ENCODE results near the gene KCNA1. TPM values are rescaled to one million over a fixed set of nuclear protein-coding genes. Genes with fewer than 3 reads are reported as not detected.
"Not testable (repeated sequence)": the region's sequence is repeated elsewhere in the genome, so short reads cannot be mapped to it uniquely, and the experiment has no call there.

KCNA1 gene
- total RNA-seq, result 1 to 10 TPM in 1 of 8 experiments, under 1 TPM in 6, not detected in 1; under 0.01 to 1.5 (median 0.10) TPM

DNA sequence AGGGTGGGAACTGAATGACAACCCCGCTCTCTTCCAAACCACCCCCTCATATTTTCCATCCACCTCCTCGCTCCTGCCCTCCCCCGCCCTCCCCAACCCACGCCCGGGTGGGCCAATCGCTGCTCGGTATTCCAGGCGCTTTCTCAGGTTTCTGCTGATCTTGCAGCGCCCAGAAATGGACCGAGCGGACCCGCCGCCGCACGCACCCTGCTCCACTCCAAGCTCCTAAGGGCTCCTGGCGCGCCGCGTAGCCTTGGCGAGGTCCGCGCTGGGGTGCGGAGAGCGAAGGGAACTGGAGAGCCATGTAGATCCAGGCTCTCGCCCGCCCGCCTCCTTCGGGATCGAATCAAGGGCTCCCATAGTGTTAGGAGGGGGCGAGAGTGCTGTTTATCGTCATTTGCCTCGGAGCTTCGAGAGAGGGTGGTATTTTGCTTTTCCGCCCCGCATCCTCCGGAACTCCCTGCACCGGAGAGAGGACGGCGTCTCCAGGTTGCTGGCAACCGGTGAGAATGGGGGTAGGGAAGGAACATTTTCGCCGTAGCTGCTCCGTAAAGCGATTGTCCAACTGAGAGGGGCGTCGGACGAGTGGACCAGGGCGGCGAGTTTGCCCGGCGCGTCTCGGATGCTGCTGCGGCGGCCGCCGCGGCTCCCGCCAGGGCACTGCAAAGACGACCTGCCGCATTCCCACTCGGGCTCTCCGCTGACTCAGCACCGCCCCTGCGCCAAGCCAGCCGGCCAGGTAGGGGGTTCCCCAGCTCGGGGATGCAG, at the start of gene KCNA1:
Gene KCNA1, plus strand, starts transcription at position 172 of the 768 bp plus-strand sequence. CDS start 1,474 bp downstream, outside the sequence.
- Histone ChIP-seq H3K27ac (no peak within 1 kb of the TSS), H3K4me3 (peak within 1 kb of the TSS; percentile 20 to 37 (median 29)), H3K4me1 (replicated peaks in 1 of 2) (peaks cover 8 to 19% of the 10 kb centered on the region in 2 donors)
- 0 to 7% (median 0%) methylated on average over 1 to 22 of the region's 67 CpGs; no CpG with 5 or more reads in 7 of the 10 experiments for WGBS, 10 experiments
- peak in 7 of 8 experiments; percentile 23 to 67 (median 50) for ATAC-seq (replicated peaks in 6 of 8)
- in situ Hi-C loops (cut with MboI; ENCODE audit: low pct_unique_long_range_greater_than_20kb in 2 of 9, low sequenced_read_pairs in 9 of 9, unreplicated experiment in 9 of 9), result no loop called here

DNA sequence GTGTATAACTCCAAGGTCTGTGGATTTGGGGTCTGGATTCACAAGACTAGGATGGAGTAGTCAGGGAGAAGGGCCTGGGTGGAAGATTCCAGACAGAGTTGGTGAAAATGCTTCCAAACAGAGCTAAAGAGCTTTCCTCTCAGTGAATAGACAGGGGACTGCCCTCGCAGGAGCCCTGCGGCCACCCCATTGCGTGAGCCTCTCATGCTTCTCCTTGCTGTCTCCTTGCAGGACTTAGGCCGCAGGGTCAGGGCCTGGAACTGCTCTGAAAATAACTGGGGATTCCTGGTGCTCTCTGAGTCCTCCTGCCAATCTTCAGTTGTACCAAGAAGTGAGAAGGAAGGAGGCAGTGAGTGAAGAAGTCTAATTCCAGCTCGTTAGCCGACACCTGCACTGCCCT, 49.0 kb upstream of the KCNA1 start:
- Histone ChIP-seq H3K4me1 (replicated peaks in 1 of 2) (peaks cover 12 to 21% of the 10 kb centered on the region in 2 donors), H3K4me3 (no peak overlapping the region), H3K27ac (no peak overlapping the region)
- no CpG with 5 or more reads among the region's 6 CpGs for WGBS, 10 experiments
- peak in 3 of 8 experiments; percentile 61 to 69 (median 69) for ATAC-seq (replicated peaks in 6 of 8)
- in situ Hi-C loops (cut with MboI; ENCODE audit: low pct_unique_long_range_greater_than_20kb in 2 of 9, low sequenced_read_pairs in 9 of 9, unreplicated experiment in 9 of 9), result loop anchor here in 6 of 9 experiments (10.0 to 25.0 kb wide), 2 partner anchors 144 to 152 kb away; no protein-coding TSS in a partner anchor

DNA sequence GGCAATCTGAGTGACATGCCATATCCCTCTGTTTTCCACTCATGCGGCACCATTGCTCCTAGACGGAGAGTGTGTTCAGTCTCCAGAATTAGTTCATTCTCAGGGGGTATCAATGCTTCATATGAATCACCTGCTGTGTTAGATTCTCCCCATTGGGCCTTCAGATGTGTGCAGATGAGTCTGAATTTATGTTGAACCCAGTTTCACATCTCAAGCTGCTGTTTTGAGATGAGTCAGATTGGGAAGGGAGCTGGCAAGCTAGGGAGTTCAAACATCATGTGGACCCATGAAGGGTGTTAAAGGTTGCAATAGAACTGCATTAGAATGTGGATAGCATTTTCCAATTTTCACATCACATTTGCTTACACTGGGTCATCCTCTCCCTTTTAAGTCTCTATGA, 46.9 kb upstream of the KCNA1 start:
- no peak for ATAC-seq (replicated peaks in 6 of 8)
- H3K4me1 ChIP-seq (replicated peaks in 1 of 2), result peaks cover 12 to 20% of the 10 kb centered on the region in 2 donors
- H3K27ac ChIP-seq, result no peak overlapping the region
- H3K4me3 ChIP-seq, result no peak overlapping the region
- WGBS, 10 experiments, result 60 to 100% (median 67%) methylated on average over 1 to 2 of the region's 2 CpGs; no CpG with 5 or more reads in 5 of the 10 experiments
- in situ Hi-C loops (cut with MboI; ENCODE audit: low pct_unique_long_range_greater_than_20kb in 2 of 9, low sequenced_read_pairs in 9 of 9, unreplicated experiment in 9 of 9), result loop anchor here in 6 of 9 experiments (10.0 to 25.0 kb wide), 2 partner anchors 142 to 149 kb away; no protein-coding TSS in a partner anchor

DNA sequence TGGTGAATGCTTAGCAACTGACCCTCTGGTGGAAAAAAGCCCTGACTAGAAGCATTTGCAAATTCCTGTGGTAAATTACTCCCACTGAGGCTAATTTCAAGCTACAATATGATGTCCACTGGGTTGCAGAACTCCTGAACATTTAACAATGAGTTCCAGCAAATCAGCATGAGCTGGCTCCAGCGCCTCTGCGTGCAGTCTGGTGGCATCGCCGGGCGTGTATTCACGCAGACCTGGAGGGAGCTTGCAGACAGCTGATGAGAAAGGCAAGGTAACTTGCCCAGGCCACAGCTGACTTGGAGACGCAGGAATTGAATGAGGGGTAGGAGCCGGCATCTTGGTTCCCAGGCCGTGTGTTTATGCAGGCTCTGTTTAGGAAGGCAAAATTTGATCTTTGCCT, 45.1 kb upstream of the KCNA1 start:
- ATAC-seq (replicated peaks in 6 of 8), result no peak
- WGBS, 10 experiments, result 50 to 100% (median 84%) methylated on average over 1 to 6 of the region's 9 CpGs; no CpG with 5 or more reads in 2 of the 10 experiments
- in situ Hi-C loops (cut with MboI; ENCODE audit: low pct_unique_long_range_greater_than_20kb in 2 of 9, low sequenced_read_pairs in 9 of 9, unreplicated experiment in 9 of 9), result loop anchor here in 6 of 9 experiments (10.0 to 25.0 kb wide), 2 partner anchors 140 to 148 kb away; no protein-coding TSS in a partner anchor
- Histone ChIP-seq H3K4me3 (no peak overlapping the region), H3K27ac (no peak overlapping the region), H3K4me1 (replicated peaks in 1 of 2) (peaks cover 5 to 10% of the 10 kb centered on the region in 2 donors)

DNA sequence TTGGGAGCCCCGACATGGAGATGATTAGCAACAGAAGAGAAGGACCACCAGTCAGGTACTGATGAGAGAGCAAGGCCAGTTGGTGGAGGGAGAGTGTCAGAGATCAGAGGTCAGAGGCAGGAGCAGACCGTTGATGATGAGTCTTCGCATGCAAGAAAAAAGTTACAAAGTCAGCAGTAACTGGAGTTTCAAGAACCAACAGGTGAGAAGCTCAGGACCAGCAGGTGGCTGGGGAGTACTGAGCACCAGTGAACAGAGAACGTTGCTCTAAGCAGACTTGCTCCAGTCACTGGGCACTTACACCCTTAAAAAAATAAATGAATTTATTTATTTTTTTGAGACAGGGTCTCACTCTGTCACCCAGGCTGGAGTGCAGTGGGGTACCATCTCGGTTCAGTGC, 44.5 kb upstream of the KCNA1 start:
- no peak for ATAC-seq (replicated peaks in 6 of 8)
- Histone ChIP-seq H3K4me1 (replicated peaks in 1 of 2) (peaks cover 5 to 10% of the 10 kb centered on the region in 2 donors), H3K4me3 (no peak overlapping the region), H3K27ac (no peak overlapping the region)
- 0 to 88% (median 67%) methylated on average over 1 to 4 of the region's 5 CpGs; no CpG with 5 or more reads in 2 of the 10 experiments for WGBS, 10 experiments
- in situ Hi-C loops (cut with MboI; ENCODE audit: low pct_unique_long_range_greater_than_20kb in 2 of 9, low sequenced_read_pairs in 9 of 9, unreplicated experiment in 9 of 9), result loop anchor here in 6 of 9 experiments (10.0 to 25.0 kb wide), 2 partner anchors 140 to 147 kb away; no protein-coding TSS in a partner anchor

DNA sequence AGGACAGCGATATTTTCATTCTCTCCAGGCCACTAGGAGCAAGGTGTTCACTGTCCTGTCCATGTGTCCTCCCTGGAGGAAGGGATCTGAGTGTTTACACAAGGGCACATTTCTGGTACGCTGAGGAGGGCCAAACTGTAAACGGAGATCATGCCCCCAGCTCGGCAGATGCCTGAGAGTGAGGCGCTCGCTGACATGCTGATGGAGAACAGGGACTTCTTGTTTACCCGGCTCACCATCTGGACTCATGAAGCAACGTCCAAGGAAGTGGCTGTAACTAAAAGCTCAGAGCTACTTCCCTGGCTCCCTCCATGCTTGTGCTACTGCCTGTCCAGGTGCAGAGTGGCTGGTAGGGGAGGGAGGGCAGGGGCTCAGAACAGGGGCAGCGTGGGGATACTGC, 43.4 kb upstream of the KCNA1 start:
- H3K4me1 ChIP-seq (replicated peaks in 1 of 2), result no peaks in the 10 kb centered on the region
- ATAC-seq (replicated peaks in 6 of 8), result no peak
- WGBS, 10 experiments, result 14 to 100% (median 63%) methylated on average over 1 to 8 of the region's 9 CpGs; no CpG with 5 or more reads in 4 of the 10 experiments
- H3K4me3 ChIP-seq, result no peak overlapping the region
- in situ Hi-C loops (cut with MboI; ENCODE audit: low pct_unique_long_range_greater_than_20kb in 2 of 9, low sequenced_read_pairs in 9 of 9, unreplicated experiment in 9 of 9), result loop anchor here in 6 of 9 experiments (10.0 to 25.0 kb wide), 2 partner anchors 139 to 146 kb away; no protein-coding TSS in a partner anchor
- H3K27ac ChIP-seq, result no peak overlapping the region

DNA sequence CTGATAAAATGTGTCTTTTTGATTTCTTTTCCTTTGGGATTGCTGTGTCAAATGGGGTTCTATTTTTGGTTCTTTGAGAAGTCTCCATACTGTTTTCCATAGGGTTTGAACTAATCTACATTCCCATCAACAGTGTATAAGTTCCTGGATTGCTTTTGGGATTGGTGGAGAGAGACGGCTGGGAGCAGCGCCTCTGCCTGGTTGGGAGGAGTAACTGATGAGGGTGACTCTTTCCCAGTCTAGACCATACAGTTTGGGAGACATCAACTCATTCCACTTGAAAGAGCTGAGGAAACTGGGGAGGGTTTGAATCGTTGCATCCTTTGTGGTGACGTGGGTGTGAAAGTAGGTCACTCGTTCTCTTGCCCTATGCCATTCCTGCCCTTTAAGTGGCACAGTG, 42.3 kb upstream of the KCNA1 start:
- no peaks in the 10 kb centered on the region for H3K4me1 ChIP-seq (replicated peaks in 1 of 2)
- H3K27ac ChIP-seq, result no peak overlapping the region
- ATAC-seq (replicated peaks in 6 of 8), result no peak
- in situ Hi-C loops (cut with MboI; ENCODE audit: low pct_unique_long_range_greater_than_20kb in 2 of 9, low sequenced_read_pairs in 9 of 9, unreplicated experiment in 9 of 9), result loop anchor here in 6 of 9 experiments (10.0 to 25.0 kb wide), 2 partner anchors 137 to 145 kb away; no protein-coding TSS in a partner anchor
- 10 to 94% (median 59%) methylated on average over 2 to 3 of the region's 5 CpGs; no CpG with 5 or more reads in 4 of the 10 experiments for WGBS, 10 experiments
- no peak overlapping the region for H3K4me3 ChIP-seq

DNA sequence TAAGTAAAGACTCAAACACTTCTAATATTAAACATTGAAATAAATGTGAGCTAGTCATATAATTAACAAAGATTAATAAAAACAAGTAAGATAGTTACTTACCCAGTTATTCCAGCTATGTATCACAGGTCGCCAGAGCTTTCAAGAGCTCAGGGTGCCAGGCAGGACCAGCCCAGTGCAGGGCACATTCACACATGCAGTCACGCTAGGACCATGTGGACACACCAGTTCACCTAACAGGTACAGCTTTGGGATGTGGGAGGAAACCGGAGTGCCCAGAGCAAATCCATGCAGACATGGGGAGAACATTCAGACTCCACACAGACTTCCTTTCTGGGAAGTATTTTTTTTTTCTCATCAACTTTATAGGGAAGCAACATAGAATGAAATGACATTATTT, 39.3 kb upstream of the KCNA1 start:
- no peaks in the 10 kb centered on the region for H3K4me1 ChIP-seq (replicated peaks in 1 of 2)
- H3K27ac ChIP-seq, result no peak overlapping the region
- WGBS, 10 experiments, result 17 to 100% (median 75%) methylated on average over 1 to 3 of the region's 3 CpGs; no CpG with 5 or more reads in 2 of the 10 experiments
- no peak overlapping the region for H3K4me3 ChIP-seq
- in situ Hi-C loops (cut with MboI; ENCODE audit: low pct_unique_long_range_greater_than_20kb in 2 of 9, low sequenced_read_pairs in 9 of 9, unreplicated experiment in 9 of 9), result loop anchor here in 3 of 9 experiments (25.0 kb wide), 1 partner anchor 142 kb away; no protein-coding TSS in a partner anchor
- no peak for ATAC-seq (replicated peaks in 6 of 8)

DNA sequence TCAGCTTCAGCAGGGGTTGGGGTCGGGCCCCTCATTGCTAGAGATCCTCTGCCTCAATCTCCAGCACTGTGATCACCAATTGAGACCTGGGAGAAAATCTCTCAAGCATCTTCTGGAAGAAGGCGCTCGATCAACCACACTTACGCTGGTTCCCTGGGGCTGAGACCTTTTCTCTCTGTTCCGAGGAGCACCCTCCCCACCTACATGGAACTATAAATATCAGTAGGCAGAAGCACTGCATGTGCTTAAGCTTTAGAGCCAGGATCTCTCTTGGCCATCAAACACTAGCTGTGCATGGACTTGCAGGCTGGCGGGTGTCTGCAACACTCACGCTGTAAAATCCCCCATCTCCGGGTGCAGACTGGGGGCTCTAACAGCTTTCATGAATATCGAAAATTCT, 38.2 kb upstream of the KCNA1 start:
- 44 to 93% (median 75%) methylated on average over 1 to 5 of the region's 9 CpGs; no CpG with 5 or more reads in 2 of the 10 experiments for WGBS, 10 experiments
- Histone ChIP-seq H3K4me3 (no peak overlapping the region), H3K27ac (no peak overlapping the region), H3K4me1 (replicated peaks in 1 of 2) (no peaks in the 10 kb centered on the region)
- in situ Hi-C loops (cut with MboI; ENCODE audit: low pct_unique_long_range_greater_than_20kb in 2 of 9, low sequenced_read_pairs in 9 of 9, unreplicated experiment in 9 of 9), result loop anchor here in 3 of 9 experiments (25.0 kb wide), 1 partner anchor 141 kb away; no protein-coding TSS in a partner anchor
- ATAC-seq (replicated peaks in 6 of 8), result no peak

DNA sequence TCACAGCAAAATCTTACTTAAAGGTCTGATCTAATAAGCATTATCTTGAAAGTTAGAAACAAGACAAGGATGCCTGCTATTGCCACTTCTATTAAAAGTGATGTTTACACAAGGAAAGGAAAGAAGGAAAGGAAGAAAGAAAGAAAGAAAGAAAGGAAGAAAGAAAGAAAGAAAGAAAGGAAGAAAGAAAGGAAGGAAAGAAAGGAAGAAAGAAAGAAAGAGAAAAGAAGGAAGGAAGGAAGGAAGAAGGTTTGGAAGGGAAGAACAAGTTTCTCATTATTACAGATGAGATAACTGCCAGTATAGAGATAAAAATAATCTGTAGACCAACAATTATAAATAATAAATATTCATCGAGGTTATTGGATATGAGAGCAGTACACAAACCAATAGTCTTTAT, 35.8 kb upstream of the KCNA1 start:
- no peak for ATAC-seq (replicated peaks in 6 of 8)
- in situ Hi-C loops (cut with MboI; ENCODE audit: low pct_unique_long_range_greater_than_20kb in 2 of 9, low sequenced_read_pairs in 9 of 9, unreplicated experiment in 9 of 9), result loop anchor here in 3 of 9 experiments (25.0 kb wide), 1 partner anchor 138 kb away; no protein-coding TSS in a partner anchor
- 10 to 67% (median 43%) methylated on average over 1 of the region's 1 CpG; no CpG with 5 or more reads in 1 of the 10 experiments for WGBS, 10 experiments
- H3K27ac ChIP-seq, result no peak overlapping the region
- no peak overlapping the region for H3K4me3 ChIP-seq
- no peaks in the 10 kb centered on the region for H3K4me1 ChIP-seq (replicated peaks in 1 of 2)

DNA sequence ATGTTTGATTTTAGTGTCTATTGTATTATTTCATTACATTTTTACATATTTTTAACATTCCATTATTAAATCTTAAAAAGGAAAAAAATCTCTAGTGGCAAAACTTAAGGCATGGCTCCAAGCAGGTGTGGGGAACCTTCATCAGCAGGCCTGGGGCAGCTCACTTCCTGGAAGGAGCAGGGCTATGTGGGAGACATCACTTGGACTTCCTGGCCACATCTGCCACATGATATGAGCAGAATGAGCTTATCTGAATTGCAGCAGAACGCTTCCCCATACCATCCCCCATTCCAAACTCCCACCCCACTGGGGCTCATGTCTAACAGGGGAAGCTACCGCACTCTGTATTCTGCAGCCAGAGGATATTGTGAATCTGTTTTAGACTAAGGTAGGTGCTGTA, 35.0 kb upstream of the KCNA1 start:
- 29 to 100% (median 75%) methylated on average over 1 to 2 of the region's 2 CpGs; no CpG with 5 or more reads in 4 of the 10 experiments for WGBS, 10 experiments
- no peaks in the 10 kb centered on the region for H3K4me1 ChIP-seq (replicated peaks in 1 of 2)
- H3K27ac ChIP-seq, result no peak overlapping the region
- in situ Hi-C loops (cut with MboI; ENCODE audit: low pct_unique_long_range_greater_than_20kb in 2 of 9, low sequenced_read_pairs in 9 of 9, unreplicated experiment in 9 of 9), result loop anchor here in 3 of 9 experiments (25.0 kb wide), 1 partner anchor 138 kb away; no protein-coding TSS in a partner anchor
- no peak overlapping the region for H3K4me3 ChIP-seq
- no peak for ATAC-seq (replicated peaks in 6 of 8)

DNA sequence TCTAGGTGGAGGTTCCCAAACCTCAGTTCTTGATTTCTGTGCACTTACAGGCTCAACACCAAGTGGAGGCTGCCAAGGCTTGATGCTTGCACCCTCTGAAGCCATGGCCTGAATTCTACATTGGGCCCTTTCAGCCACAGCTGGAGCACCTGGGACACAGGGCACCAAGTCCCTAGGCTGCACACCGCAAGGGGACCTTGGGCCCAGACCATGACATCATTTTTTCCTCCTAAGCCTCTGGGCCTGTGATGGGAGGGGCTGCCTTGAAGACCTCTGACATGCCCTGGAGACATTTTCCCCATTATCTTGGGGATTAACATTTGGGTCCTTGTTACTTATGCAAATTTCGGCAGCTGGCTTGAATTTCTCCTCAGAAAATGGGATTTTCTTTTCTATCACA, 30.2 kb upstream of the KCNA1 start:
- in situ Hi-C loops (cut with MboI; ENCODE audit: low pct_unique_long_range_greater_than_20kb in 2 of 9, low sequenced_read_pairs in 9 of 9, unreplicated experiment in 9 of 9); H3K4me1 ChIP-seq (replicated peaks in 1 of 2); H3K27ac ChIP-seq; ATAC-seq (replicated peaks in 6 of 8); H3K4me3 ChIP-seq: not testable (repeated sequence)
- WGBS, 10 experiments, result 0 to 100% (median 83%) methylated on average over 1 of the region's 2 CpGs; no CpG with 5 or more reads in 6 of the 10 experiments

Measured in motor neuron (in vitro differentiated cells).